Keratinocyte (primary cell): Measurements from ENCODE around the gene NUP205.

Source experiments
- CTCF ChIP-seq, 3 experiments: IDR thresholded peaks in 1 of 3; conservative IDR thresholded peaks in 1 of 3; optimal IDR thresholded peaks in 1 of 3; 2 replicates in 2 of 3; 3 replicates in 1 of 3; pipeline versions ENCODE3 to v1.5.1; 2011; ENCODE audit warnings: low read length in 3 of 3, mild to moderate bottlenecking in 3 of 3, moderate library complexity in 2 of 3, control low read depth in 1 of 3, inconsistent platforms in 1 of 3; ENCODE audit not compliant: insufficient read depth in 2 of 3; ENCODE audit errors: extremely low read depth in 1 of 3
- EZH2 ChIP-seq: IDR thresholded peaks from one replicate; pipeline ENCODE4 v1.6.1; 2012; ENCODE audit warnings: inconsistent platforms, mild to moderate bottlenecking, low read length, moderate library complexity

- TF ChIP-seq EZH2: no peak
- no peak for TF ChIP-seq CTCF (optimal IDR thresholded peaks at IDR 0.05 in 1 of 3, IDR thresholded peaks at IDR 0.05 in 1 of 3, conservative IDR thresholded peaks at IDR 0.05 in 1 of 3; ENCODE audit: extremely low read depth in 1 of 3, insufficient read depth in 2 of 3, low read length in 3 of 3)
These were observed 129.7 kb downstream of the NUP205 start for GRCh38 chr7:135687466-135687865.
